Loucy (cell line): Measurements from ENCODE around the gene TSPAN10.

Experiments used
- H2AFZ ChIP-seq: fragments of 200-600 bp; sonication (generic); 2 replicates; pipeline ENCODE4 v1.6.0; 2016; ENCODE audit warnings: antibody characterized with exemption, mild to moderate bottlenecking, low read length, moderate library complexity
- H3F3A ChIP-seq: fragments of 200-600 bp; 2 replicates; pipeline ENCODE4 v1.6.0; 2016; ENCODE audit warnings: antibody characterized with exemption, low read depth, mild to moderate bottlenecking
- H3K27me3 ChIP-seq: fragments of 200-600 bp; sonication (generic); 2 replicates; pipeline ENCODE4 v1.6.1; 2014; ENCODE audit warnings: low read length, mild to moderate bottlenecking; ENCODE audit not compliant: insufficient read depth, poor library complexity, severe bottlenecking
- H3K36me3 ChIP-seq: fragments of 200-600 bp; sonication (generic); 2 replicates; pipeline ENCODE4 v1.6.1; 2016; ENCODE audit warnings: low read length; ENCODE audit not compliant: insufficient read depth
- H3K4me1 ChIP-seq: fragments of 200-600 bp; sonication (generic); 2 replicates; pipeline ENCODE4 v1.5.1; 2014; ENCODE audit warnings: low read length, mild to moderate bottlenecking; ENCODE audit not compliant: insufficient read depth, poor library complexity, severe bottlenecking
- H3K4me2 ChIP-seq: fragments of 200-600 bp; sonication (generic); 2 replicates; pipeline ENCODE4 v1.6.0; 2014; ENCODE audit warnings: antibody characterized with exemption, low read length, low read depth, mild to moderate bottlenecking; ENCODE audit not compliant: poor library complexity, severe bottlenecking
- H3K4me3 ChIP-seq: fragments of 200-600 bp; sonication (generic); 2 replicates; pipeline ENCODE4 v1.5.1; 2014; ENCODE audit warnings: low read length, mild to moderate bottlenecking, mixed read lengths; ENCODE audit not compliant: poor library complexity, severe bottlenecking
- H3K79me2 ChIP-seq: fragments of 200-600 bp; sonication (generic); 2 replicates; pipeline ENCODE4 v1.6.1; 2014; ENCODE audit warnings: low read length; ENCODE audit not compliant: insufficient read depth
- H3K9ac ChIP-seq: fragments of 200-600 bp; sonication (generic); 2 replicates; pipeline ENCODE4 v1.6.0; 2014; ENCODE audit warnings: mild to moderate bottlenecking, low read depth, low read length, moderate library complexity; ENCODE audit not compliant: poor library complexity, severe bottlenecking
- H3K9me2 ChIP-seq: fragments of 200-600 bp; sonication (generic); replicated peaks from 2 replicates; pipeline ENCODE4 v1.6.1; 2016; ENCODE audit warnings: low read depth, low read length, mixed read lengths
- H3K9me3 ChIP-seq: fragments of 200-600 bp; sonication (generic); 2 replicates; pipeline ENCODE4 v1.6.1; 2014; ENCODE audit warnings: mild to moderate bottlenecking, antibody characterized with exemption, low read length, low read depth; ENCODE audit not compliant: insufficient read depth
- H4K20me1 ChIP-seq: fragments of 200-600 bp; sonication (generic); 2 replicates; pipeline ENCODE4 v1.6.0; 2014; ENCODE audit warnings: antibody characterized with exemption, low read length, mild to moderate bottlenecking; ENCODE audit not compliant: insufficient read depth, poor library complexity, severe bottlenecking
- CTCF ChIP-seq: fragments of 200-600 bp; sonication (generic); conservative IDR thresholded peaks from 2 replicates; pipeline ENCODE4 v1.5.1; 2014; ENCODE audit warnings: mild to moderate bottlenecking, antibody characterized with exemption, low read length
- EZH2phosphoT487 ChIP-seq: fragments of 200-600 bp; IDR thresholded peaks from 2 replicates; pipeline ENCODE4 v1.6.1; 2018; ENCODE audit warnings: antibody characterized with exemption, mild to moderate bottlenecking, moderate library complexity, borderline replicate concordance

The TSPAN10 gene

GRCh38 chr17:81591971-81592370, 45.0 kb upstream of the TSPAN10 start:
- Histone ChIP-seq H3K4me3 (no peak overlapping the region), H3K9me2 (no peaks in the 10 kb centered on the region), H3K4me2 (no peak overlapping the region), H3K9me3 (no peaks in the 10 kb centered on the region), H3F3A (no peaks in the 10 kb centered on the region), H3K4me1 (no peaks in the 10 kb centered on the region), H3K79me2 (no peaks in the 10 kb centered on the region), H3K36me3 (peaks cover 80% of the 10 kb centered on the region; the same call in 1 of the 2 replicates), H3K27me3 (no peaks in the 10 kb centered on the region), H2AFZ (no peak overlapping the region), H3K9ac (no peak overlapping the region), H4K20me1 (no peaks in the 10 kb centered on the region)
- TF ChIP-seq CTCF = no peak
- TF ChIP-seq EZH2phosphoT487 = no peak

- H3F3A ChIP-seq = no peaks in the 10 kb centered on the region
- no peak overlapping the region for H3K4me3 ChIP-seq
- no peak overlapping the region for H3K4me2 ChIP-seq
- H3K79me2 ChIP-seq = no peaks in the 10 kb centered on the region
- no peak overlapping the region for H2AFZ ChIP-seq
- peaks cover 80% of the 10 kb centered on the region; the same call in 1 of the 2 replicates for H3K36me3 ChIP-seq
- no peaks in the 10 kb centered on the region for H3K27me3 ChIP-seq
- TF ChIP-seq EZH2phosphoT487 (no peak), CTCF (no peak)
- no peaks in the 10 kb centered on the region for H3K9me3 ChIP-seq
- H3K9ac ChIP-seq = no peak overlapping the region
- H3K9me2 ChIP-seq = no peaks in the 10 kb centered on the region
- no peaks in the 10 kb centered on the region for H3K4me1 ChIP-seq
- no peaks in the 10 kb centered on the region for H4K20me1 ChIP-seq
Observed at GRCh38 chr17:81593105-81593871, 43.7 kb upstream of the TSPAN10 start.

- no peak overlapping the region for H3K4me2 ChIP-seq
- no peak overlapping the region for H3K9ac ChIP-seq
- H3F3A ChIP-seq = no peaks in the 10 kb centered on the region
- H3K79me2 ChIP-seq = no peaks in the 10 kb centered on the region
- no peaks in the 10 kb centered on the region for H3K27me3 ChIP-seq
- H4K20me1 ChIP-seq = no peaks in the 10 kb centered on the region
- H3K36me3 ChIP-seq = peaks cover 77% of the 10 kb centered on the region; the same call in 1 of the 2 replicates
- no peak for TF ChIP-seq EZH2phosphoT487
- TF ChIP-seq CTCF = no peak
- H3K4me1 ChIP-seq = no peaks in the 10 kb centered on the region
- H3K4me3 ChIP-seq = no peak overlapping the region
- H3K9me2 ChIP-seq = no peaks in the 10 kb centered on the region
- no peaks in the 10 kb centered on the region for H3K9me3 ChIP-seq
- no peak overlapping the region for H2AFZ ChIP-seq
Observed at GRCh38 chr17:81599719-81600486, 37.1 kb upstream of the TSPAN10 start.
